PC-9 (cell line): ENCODE results near the gene LRRC70.

Source experiments
- EZH2 ChIP-seq: fragments of 200-600 bp; sonication (generic); IDR thresholded peaks from 2 replicates; pipeline ENCODE4 v1.8.0; 2017; ENCODE audit warnings: antibody characterized with exemption, low read depth
- TF ChIP-seq, protein P1 (sequence below): fragments of 200-600 bp; sonication (generic); conservative IDR thresholded peaks from 2 replicates; pipeline ENCODE4 v1.6.1; 2017; ENCODE audit warnings: mixed run types, antibody characterized with exemption, mild to moderate bottlenecking, moderate library complexity

GRCh38 chr5:62597314-62597713, 18.7 kb downstream of the LRRC70 start:
- TF ChIP-seq, protein P1, sequence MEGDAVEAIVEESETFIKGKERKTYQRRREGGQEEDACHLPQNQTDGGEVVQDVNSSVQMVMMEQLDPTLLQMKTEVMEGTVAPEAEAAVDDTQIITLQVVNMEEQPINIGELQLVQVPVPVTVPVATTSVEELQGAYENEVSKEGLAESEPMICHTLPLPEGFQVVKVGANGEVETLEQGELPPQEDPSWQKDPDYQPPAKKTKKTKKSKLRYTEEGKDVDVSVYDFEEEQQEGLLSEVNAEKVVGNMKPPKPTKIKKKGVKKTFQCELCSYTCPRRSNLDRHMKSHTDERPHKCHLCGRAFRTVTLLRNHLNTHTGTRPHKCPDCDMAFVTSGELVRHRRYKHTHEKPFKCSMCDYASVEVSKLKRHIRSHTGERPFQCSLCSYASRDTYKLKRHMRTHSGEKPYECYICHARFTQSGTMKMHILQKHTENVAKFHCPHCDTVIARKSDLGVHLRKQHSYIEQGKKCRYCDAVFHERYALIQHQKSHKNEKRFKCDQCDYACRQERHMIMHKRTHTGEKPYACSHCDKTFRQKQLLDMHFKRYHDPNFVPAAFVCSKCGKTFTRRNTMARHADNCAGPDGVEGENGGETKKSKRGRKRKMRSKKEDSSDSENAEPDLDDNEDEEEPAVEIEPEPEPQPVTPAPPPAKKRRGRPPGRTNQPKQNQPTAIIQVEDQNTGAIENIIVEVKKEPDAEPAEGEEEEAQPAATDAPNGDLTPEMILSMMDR: no peak
- TF ChIP-seq EZH2: no peak
